Measurements from ENCODE around the gene DEXI.

DNA sequence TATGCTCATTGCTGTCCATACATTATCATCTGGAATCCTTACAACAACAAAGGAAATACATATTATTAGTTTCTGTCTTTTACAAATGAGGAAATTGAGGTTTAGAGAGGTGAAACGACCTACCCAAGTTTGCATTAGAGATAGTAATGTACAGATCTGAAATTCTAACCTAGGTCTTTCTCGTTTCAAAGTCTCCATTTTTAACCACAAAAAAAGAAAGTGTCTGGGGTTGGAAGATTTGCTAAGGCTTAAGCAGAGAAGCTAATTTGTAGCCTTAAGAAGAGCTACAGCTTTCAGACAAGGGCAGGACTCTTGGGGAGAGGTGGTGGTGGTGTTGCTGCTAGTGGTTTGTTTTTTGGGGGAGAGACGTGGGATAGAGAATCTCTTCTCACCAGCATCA lies 46.1 kb downstream of the DEXI start:
- TF ChIP-seq EZH2phosphoT487 (IDR thresholded peaks at IDR 0.05; ENCODE audit: borderline replicate concordance, low read length) = no peak
- TF ChIP-seq, protein P1, sequence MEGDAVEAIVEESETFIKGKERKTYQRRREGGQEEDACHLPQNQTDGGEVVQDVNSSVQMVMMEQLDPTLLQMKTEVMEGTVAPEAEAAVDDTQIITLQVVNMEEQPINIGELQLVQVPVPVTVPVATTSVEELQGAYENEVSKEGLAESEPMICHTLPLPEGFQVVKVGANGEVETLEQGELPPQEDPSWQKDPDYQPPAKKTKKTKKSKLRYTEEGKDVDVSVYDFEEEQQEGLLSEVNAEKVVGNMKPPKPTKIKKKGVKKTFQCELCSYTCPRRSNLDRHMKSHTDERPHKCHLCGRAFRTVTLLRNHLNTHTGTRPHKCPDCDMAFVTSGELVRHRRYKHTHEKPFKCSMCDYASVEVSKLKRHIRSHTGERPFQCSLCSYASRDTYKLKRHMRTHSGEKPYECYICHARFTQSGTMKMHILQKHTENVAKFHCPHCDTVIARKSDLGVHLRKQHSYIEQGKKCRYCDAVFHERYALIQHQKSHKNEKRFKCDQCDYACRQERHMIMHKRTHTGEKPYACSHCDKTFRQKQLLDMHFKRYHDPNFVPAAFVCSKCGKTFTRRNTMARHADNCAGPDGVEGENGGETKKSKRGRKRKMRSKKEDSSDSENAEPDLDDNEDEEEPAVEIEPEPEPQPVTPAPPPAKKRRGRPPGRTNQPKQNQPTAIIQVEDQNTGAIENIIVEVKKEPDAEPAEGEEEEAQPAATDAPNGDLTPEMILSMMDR (IDR thresholded peaks at IDR 0.05; ENCODE audit: low read depth, low read length, poor library complexity, severe bottlenecking) = no peak
